IPS DF 4.7 (cell line): ENCODE measurements around the gene IGFBP6.
"Not testable (repeated sequence)": the region's sequence is repeated elsewhere in the genome, so short reads cannot be mapped to it uniquely, and the experiment has no call there.

Experiments used
- DNase-seq: peaks from one replicate; pipeline ENCODE4 v3.0.0-alpha.2; 2013; ENCODE audit warnings: low spot score; ENCODE audit errors: extremely low read depth

The IGFBP6 gene

GRCh38 chr12:53096089-53096741 is 1.3 kb upstream of the IGFBP6 start:
- DNase-seq: no peak

GRCh38 chr12:53096759-53097158 is 708 bp upstream of the IGFBP6 start:
- DNase-seq: no peak

- DNase-seq: no peak
These were observed 282 bp upstream of the IGFBP6 start for GRCh38 chr12:53097207-53097563.

DNA sequence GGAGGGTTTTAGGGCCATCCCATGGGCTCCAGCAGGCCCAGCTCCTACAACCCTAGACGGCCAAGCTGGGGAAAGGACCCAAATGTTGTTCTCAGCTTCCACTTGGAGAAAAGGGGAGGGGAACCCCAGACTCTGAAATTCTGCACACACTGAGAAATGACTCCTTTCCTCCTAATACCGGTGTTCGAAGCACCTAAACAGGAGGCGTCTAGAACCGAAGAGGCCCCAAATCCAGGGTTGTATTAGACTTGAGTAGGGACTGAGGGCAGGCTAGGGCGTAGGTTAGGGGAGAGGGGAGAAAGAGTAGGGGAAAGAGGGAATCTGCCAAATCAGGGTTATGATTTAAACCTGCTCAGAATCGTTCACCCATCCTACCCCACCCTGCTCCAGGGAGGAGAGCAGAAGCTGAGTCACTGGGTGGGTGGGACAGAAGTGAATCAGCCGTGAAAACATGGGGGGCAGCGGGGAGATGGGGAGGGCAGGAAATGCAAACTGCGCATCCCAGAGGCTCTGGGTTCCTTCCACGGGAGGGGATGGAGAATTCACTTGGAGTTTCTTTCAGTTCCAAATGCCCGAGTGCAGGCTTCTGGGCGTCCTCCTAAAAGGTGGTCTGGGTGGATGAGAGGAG is 1.0 kb downstream of the IGFBP6 start:
- DNase-seq: no peak

GRCh38 chr12:53099071-53099882 is 1.8 kb downstream of the IGFBP6 start:
- DNase-seq: no peak

DNA sequence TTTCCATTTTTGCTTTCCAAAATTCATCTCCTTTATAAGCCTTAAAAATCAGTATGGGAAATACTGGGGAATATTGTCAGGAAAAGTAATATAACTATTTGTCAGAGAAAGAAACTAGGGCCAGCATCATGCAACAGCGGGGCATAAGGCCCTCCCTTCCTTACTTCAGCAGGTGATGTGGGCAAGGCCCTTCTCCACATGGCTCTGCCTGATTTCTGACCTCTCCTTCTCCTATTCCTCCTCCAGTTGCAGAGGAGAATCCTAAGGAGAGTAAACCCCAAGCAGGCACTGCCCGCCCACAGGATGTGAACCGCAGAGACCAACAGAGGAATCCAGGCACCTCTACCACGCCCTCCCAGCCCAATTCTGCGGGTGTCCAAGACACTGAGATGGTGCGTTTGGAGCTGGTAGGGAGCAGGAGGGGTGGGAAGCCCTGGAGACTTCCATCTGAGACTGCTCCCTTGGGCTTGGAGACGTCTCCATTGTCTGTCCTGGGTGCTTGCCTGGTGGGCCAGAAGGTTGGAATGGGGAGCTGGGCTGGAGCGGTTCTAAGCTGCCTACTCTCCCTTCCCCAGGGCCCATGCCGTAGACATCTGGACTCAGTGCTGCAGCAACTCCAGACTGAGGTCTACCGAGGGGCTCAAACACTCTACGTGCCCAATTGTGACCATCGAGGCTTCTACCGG is 3.1 kb downstream of the IGFBP6 start:
- no peak for DNase-seq

- DNase-seq: no peak
These were observed 3.8 kb downstream of the IGFBP6 start for GRCh38 chr12:53101266-53101665.

DNA sequence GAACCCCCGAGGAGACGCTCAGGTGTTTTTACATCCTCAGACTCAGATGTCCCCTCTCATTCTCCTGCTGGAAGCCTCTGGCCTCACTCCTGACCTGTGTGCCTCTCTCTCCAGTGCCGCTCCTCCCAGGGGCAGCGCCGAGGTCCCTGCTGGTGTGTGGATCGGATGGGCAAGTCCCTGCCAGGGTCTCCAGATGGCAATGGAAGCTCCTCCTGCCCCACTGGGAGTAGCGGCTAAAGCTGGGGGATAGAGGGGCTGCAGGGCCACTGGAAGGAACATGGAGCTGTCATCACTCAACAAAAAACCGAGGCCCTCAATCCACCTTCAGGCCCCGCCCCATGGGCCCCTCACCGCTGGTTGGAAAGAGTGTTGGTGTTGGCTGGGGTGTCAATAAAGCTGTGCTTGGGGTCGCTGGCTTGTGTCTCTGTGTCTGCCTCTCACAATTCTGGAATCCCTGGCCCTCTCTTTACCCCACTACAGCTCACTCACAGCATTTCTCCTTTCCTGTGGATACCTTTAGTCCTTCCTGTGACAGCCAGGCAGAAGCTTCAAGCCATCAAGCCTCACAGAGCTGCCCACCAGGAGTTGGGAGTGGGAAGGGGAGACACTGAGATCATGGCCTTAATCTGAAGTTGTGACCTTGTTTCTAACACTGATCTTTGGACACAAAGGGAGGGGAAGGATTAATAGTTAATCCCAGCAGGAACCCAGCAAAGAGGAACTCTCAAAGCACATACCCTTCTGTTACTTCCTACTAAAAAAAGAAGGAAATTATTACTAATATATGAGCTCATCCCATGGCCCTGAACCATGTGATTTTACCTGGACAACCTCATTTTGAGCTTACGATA is 4.7 kb downstream of the IGFBP6 start:
- no peak for DNase-seq

DNA sequence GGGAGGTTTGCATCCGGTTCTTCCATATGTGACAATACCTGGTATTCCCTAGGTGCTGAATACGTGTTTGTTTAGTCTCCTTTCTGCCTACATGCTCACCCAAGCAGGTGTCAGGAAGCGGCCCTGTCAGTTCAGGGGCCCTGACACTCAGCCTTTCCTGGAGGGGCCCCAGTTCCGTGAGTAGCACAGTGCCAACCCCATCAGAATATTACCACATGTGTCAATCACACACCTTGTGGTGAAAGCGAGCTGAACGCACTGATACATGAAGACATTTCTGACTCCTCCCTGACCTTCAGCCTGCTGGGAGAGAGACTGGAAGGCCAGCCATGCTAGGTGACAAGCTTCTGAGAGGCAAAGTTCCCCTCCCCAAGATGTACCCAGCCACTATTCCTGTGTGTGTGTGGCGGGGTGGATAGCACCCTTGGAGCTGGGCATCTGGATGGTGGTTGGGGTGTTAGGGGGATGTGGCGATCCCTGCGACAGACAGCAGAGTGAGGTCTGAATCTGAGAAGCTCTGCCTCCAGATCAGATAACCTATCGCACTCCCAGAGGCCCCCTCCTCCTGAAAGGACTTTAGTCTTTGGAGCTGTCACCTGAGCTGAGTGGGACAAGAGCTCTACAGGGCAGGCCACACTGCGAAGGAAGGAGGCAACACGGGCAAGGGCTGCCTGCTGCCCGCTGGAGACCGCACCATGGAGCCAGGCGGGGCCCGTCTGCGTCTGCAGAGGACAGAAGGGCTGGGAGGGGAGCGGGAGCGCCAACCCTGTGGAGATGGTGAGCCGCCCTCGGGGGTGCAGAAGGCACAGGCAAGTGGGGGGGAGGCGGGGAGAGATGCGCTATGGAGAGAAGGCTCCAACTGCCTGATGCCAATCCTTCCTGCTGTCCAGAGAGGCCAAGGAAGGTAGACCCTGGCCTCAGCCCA is 5.7 kb downstream of the IGFBP6 start, which contains the start of gene SOAT2:
SOAT2 (plus strand) TSS at position 604 of the 925 bp plus-strand sequence; CDS start at position 696, 92 bp downstream.
- no peak for DNase-seq

- no peak for DNase-seq
These were observed 6.4 kb downstream of the IGFBP6 start for GRCh38 chr12:53103860-53104305.

- no peak for DNase-seq
These were observed 7.8 kb downstream of the IGFBP6 start for GRCh38 chr12:53105256-53105655.

GRCh38 chr12:53105712-53106439 is 8.4 kb downstream of the IGFBP6 start:
- DNase-seq: no peak

DNA sequence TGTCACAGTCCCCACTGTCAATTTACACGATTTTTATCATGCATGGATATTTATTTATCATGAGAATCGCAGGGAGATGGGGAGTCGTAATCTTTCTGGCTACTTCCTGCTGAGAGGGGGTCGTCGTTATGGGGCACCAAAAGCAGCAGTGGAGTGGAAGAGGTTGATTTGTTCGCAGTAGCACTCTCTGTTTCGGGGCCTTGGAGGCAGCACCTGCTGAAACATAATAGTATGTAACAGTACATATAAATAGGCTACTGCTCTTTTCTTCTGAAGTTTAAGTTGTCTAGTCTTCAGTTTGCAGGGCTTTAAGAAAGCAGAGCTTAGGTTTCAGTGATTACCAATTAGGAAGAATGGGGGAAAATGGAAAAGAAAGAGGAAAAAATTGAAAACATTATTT is 9.7 kb downstream of the IGFBP6 start:
- DNase-seq: no peak

DNA sequence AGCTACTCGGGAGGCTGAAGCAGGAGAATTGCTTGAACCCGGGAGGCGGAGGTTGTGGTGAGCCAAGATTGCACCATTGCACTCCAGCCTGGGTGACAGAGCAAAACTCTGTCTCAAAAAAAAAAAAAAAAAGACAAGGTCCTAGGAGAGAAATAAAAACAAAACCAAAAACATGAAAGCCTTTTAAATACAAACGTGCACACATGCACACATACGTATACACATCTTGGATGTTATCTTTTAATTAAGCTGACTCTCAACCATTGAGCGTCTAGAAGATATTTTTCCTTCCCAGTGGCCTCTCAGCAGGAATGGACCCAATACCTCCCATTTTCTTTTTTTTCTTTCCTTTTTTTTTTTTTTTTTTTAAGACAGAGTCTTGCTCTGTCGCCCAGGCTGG is 15.0 kb downstream of the IGFBP6 start:
- not testable (repeated sequence) for DNase-seq

- DNase-seq: no peak
These were observed 15.8 kb downstream of the IGFBP6 start for GRCh38 chr12:53113136-53113705.

GRCh38 chr12:53113951-53114350 is 16.5 kb downstream of the IGFBP6 start:
- DNase-seq: no peak

DNA sequence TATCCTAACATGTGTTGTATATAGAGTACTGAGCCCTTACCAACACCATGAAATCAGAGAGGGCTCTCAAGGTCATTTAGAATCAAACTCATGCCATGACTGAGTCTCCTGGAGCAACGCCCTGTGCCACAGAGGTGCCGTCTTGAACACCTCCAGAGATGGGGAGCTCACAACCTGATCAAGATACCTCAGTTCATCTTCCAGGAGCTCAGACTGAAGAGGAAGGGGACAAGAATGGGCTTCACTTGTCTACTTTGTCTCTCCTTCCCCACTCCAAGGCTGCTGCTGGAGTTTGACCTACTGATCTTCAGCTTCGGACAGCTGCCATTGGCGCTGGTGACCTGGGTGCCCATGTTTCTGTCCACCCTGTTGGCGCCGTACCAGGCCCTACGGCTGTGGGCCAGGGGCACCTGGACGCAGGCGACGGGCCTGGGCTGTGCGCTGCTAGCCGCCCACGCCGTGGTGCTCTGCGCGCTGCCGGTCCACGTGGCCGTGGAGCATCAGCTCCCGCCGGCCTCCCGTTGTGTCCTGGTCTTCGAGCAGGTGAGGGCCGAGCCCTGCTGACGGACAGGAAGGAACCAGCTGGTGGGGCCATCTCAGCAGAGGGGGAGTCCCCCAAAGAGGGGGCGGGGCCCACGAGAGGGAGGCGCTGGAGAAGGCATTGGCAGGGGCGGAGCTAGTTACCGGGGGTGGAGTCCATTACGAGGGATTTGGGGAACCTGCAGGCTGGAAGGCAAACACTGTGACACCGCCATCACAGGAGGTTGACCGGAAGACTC is 17.8 kb downstream of the IGFBP6 start:
- DNase-seq: no peak
